ENCODE data around the gene DYNC1I1. TPM values are rescaled to one million over a fixed set of nuclear protein-coding genes. Genes with fewer than 3 reads are reported as not detected.

Gene DYNC1I1
- total and polyA plus RNA-seq, 4 donors = 0.28 to 0.67 (median 0.39) TPM

DNA sequence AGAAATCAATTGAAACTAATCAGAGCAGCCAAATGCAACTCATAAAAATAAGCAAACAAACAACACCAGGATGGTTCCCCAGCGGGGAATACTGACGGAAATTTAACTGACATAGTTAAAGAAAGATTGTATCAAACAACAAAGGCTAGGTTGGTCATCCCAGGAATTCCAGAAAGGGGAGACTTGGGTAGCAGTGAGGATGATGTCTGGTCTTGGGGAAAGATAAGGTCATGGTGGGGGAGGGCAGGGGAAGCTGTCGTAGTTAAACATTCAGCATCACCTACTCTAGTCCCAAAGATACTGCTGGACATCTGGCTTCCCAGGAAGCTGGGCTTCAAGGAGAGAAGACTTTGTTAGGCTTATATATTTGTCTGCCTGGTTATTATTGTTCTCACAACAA lies 50.4 kb downstream of the DYNC1I1 start (continued):
- TF ChIP-seq EGR1 (IDR thresholded peaks at IDR 0.05; ENCODE audit: low read depth in 2 of 2) (no peak), NR2F2 (IDR thresholded peaks at IDR 0.05) (no peak)

DNA sequence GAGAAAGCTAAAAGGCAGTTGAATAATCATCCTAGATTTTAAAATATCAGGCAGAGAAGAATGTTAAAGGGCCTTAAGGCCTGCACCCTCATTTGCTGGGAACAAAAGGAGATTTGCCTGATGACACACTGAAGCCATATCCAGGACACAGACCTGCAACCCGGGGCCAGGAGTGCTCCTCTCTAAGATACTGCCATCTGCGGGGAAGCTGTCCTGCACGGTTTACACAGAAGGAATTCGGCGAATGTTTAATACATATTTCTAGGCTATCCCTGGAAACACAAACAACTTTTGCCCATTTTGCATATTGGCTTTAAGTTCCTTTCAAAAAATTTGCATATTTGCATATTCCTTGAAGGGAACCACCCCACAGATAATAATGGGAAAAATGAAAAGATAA lies 52.3 kb downstream of the DYNC1I1 start:
- H3K4me1 ChIP-seq (ENCODE audit: control insufficient read depth in 4 of 4, insufficient read depth in 4 of 4, low read length in 3 of 4) = no peaks in the 10 kb centered on the region
- no peaks in the 10 kb centered on the region for H3K36me3 ChIP-seq (ENCODE audit: control insufficient read depth in 4 of 4, insufficient read depth in 3 of 4, low read depth in 1 of 4, low read length in 3 of 4)
- no peak overlapping the region for H3K9ac ChIP-seq (ENCODE audit: low read depth in 1 of 2, low read length in 2 of 2)
- no peaks in the 10 kb centered on the region for H3K9me3 ChIP-seq (ENCODE audit: control insufficient read depth in 4 of 4, low read length in 3 of 4)
- H3K27me3 ChIP-seq (ENCODE audit: control insufficient read depth in 4 of 4, insufficient read depth in 4 of 4, low read length in 3 of 4) = no peaks in the 10 kb centered on the region
- WGBS = 88% methylated on average over 5 of the region's 5 CpGs
- no peak for DNase-seq (ENCODE audit: low spot score)
- no peak for TF ChIP-seq JUND (IDR thresholded peaks at IDR 0.05)
- no peak for TF ChIP-seq HNF4G (IDR thresholded peaks at IDR 0.05)
- TF ChIP-seq FOXA2 (IDR thresholded peaks at IDR 0.05) = no peak
- no peak for TF ChIP-seq RXRA (IDR thresholded peaks at IDR 0.05)
- no peak for TF ChIP-seq HNF4A (conservative IDR thresholded peaks at IDR 0.05)
- TF ChIP-seq, protein P1, sequence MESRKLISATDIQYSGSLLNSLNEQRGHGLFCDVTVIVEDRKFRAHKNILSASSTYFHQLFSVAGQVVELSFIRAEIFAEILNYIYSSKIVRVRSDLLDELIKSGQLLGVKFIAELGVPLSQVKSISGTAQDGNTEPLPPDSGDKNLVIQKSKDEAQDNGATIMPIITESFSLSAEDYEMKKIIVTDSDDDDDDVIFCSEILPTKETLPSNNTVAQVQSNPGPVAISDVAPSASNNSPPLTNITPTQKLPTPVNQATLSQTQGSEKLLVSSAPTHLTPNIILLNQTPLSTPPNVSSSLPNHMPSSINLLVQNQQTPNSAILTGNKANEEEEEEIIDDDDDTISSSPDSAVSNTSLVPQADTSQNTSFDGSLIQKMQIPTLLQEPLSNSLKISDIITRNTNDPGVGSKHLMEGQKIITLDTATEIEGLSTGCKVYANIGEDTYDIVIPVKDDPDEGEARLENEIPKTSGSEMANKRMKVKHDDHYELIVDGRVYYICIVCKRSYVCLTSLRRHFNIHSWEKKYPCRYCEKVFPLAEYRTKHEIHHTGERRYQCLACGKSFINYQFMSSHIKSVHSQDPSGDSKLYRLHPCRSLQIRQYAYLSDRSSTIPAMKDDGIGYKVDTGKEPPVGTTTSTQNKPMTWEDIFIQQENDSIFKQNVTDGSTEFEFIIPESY (IDR thresholded peaks at IDR 0.05) = no peak
- TF ChIP-seq, protein P2, sequence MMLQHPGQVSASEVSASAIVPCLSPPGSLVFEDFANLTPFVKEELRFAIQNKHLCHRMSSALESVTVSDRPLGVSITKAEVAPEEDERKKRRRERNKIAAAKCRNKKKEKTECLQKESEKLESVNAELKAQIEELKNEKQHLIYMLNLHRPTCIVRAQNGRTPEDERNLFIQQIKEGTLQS (IDR thresholded peaks at IDR 0.05) = no peak
- TF ChIP-seq, protein P3, sequence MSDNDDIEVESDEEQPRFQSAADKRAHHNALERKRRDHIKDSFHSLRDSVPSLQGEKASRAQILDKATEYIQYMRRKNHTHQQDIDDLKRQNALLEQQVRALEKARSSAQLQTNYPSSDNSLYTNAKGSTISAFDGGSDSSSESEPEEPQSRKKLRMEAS (IDR thresholded peaks at IDR 0.05) = no peak
- no peak for TF ChIP-seq EGR1 (IDR thresholded peaks at IDR 0.05; ENCODE audit: low read depth in 2 of 2)
- no peak for TF ChIP-seq RAD21 (IDR thresholded peaks at IDR 0.05)
- no peak for TF ChIP-seq YY1 (IDR thresholded peaks at IDR 0.05)
- no peak for TF ChIP-seq GABPA (IDR thresholded peaks at IDR 0.05 in 1 of 2, conservative IDR thresholded peaks at IDR 0.05 in 1 of 2)
- TF ChIP-seq TAF1 (conservative IDR thresholded peaks at IDR 0.05) = no peak
- TF ChIP-seq, protein P4, sequence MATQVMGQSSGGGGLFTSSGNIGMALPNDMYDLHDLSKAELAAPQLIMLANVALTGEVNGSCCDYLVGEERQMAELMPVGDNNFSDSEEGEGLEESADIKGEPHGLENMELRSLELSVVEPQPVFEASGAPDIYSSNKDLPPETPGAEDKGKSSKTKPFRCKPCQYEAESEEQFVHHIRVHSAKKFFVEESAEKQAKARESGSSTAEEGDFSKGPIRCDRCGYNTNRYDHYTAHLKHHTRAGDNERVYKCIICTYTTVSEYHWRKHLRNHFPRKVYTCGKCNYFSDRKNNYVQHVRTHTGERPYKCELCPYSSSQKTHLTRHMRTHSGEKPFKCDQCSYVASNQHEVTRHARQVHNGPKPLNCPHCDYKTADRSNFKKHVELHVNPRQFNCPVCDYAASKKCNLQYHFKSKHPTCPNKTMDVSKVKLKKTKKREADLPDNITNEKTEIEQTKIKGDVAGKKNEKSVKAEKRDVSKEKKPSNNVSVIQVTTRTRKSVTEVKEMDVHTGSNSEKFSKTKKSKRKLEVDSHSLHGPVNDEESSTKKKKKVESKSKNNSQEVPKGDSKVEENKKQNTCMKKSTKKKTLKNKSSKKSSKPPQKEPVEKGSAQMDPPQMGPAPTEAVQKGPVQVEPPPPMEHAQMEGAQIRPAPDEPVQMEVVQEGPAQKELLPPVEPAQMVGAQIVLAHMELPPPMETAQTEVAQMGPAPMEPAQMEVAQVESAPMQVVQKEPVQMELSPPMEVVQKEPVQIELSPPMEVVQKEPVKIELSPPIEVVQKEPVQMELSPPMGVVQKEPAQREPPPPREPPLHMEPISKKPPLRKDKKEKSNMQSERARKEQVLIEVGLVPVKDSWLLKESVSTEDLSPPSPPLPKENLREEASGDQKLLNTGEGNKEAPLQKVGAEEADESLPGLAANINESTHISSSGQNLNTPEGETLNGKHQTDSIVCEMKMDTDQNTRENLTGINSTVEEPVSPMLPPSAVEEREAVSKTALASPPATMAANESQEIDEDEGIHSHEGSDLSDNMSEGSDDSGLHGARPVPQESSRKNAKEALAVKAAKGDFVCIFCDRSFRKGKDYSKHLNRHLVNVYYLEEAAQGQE (IDR thresholded peaks at IDR 0.05) = no peak
- TF ChIP-seq FOXA1 (IDR thresholded peaks at IDR 0.05) = no peak
- no peak for TF ChIP-seq NR2F2 (IDR thresholded peaks at IDR 0.05)
- TF ChIP-seq SP1 (IDR thresholded peaks at IDR 0.05) = no peak
- TF ChIP-seq, protein P5, sequence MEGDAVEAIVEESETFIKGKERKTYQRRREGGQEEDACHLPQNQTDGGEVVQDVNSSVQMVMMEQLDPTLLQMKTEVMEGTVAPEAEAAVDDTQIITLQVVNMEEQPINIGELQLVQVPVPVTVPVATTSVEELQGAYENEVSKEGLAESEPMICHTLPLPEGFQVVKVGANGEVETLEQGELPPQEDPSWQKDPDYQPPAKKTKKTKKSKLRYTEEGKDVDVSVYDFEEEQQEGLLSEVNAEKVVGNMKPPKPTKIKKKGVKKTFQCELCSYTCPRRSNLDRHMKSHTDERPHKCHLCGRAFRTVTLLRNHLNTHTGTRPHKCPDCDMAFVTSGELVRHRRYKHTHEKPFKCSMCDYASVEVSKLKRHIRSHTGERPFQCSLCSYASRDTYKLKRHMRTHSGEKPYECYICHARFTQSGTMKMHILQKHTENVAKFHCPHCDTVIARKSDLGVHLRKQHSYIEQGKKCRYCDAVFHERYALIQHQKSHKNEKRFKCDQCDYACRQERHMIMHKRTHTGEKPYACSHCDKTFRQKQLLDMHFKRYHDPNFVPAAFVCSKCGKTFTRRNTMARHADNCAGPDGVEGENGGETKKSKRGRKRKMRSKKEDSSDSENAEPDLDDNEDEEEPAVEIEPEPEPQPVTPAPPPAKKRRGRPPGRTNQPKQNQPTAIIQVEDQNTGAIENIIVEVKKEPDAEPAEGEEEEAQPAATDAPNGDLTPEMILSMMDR (IDR thresholded peaks at IDR 0.05; ENCODE audit: low read depth, low read length, missing input control) = no peak
- no peak overlapping the region for H3K27ac ChIP-seq (ENCODE audit: low read depth in 1 of 2, low read length in 2 of 2)
- H3K4me3 ChIP-seq (ENCODE audit: low read depth in 1 of 3, low read length in 3 of 3) = no peak overlapping the region
